IPS-NIHi11 (cell line): ENCODE measurements around the gene C2CD3.
"Not testable (repeated sequence)": the region's sequence is repeated elsewhere in the genome, so short reads cannot be mapped to it uniquely, and the experiment has no call there.

ENCODE experiments used
- DNase-seq: peaks from one replicate; pipeline ENCODE4 v3.0.0; 2012; ENCODE audit warnings: mixed read lengths, low spot score

Gene C2CD3

GRCh38 chr11:74162681-74163467 lies 7.9 kb downstream of the C2CD3 start:
- DNase-seq = no peak

DNA sequence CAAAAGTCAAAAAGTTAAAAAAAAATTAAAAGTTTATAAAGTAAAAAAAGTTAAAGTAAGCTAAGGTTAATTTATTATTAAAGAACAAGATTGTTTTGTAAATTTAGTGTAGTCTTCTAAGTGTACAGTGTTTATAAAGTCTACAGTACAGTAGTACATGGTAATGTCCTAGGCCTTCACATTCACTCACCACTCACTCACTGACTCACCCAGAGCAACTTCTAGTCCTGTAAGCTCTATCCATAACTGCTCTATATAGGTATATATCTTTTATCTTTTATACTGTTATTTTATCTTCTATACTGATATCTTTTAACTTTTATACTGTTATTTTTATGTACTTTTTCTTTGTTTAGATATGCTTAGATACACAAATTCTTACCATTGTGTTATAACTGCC lies 11.2 kb downstream of the C2CD3 start:
- no peak for DNase-seq

DNA sequence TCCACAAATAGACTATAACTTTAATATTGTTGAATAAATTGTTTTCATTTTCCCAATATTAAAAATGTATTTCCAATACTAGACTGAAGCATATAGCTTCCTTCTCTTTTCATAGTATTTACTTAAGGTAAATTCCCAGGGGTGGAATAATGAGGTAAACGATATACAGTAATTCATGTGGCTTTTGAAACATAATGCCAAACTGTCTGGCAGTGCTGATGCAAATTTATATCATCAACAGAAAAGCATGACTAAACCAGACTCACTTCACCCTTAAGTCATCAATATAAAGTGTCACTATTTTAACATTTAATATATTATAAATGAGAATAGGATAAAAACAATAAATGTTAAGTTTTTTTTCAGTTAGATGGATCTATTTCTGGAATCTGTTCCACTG lies 13.6 kb downstream of the C2CD3 start:
- no peak for DNase-seq

DNA sequence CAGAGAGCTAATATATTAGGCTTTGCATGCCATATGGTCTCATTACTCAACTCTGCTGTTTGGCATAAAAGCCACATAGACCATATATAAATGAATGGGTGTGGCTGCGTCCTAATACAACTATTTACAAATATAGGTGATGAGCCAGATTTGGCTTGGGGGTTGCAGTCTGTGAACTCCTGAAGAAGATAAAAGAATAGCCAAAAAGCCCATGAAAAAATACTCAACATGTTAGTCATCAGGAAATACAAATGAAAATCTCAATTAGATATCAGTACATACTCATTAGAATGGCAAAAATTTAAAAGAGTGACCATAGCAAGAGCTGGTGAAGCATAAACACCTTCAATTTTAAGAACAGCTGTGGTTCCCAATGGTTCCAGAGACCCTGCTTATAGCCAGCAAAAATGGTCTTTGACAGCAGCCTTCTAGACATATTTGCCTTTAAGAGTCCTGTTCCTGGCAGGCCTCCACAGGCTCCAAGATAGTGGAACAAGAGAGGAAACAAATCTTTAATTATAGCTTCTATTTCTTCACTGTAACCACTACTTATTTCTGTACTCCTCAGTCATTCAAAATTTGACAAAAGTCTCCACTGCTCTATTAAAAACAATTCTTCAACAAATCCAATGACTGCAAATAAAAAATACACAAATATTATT lies 16.1 kb downstream of the C2CD3 start:
- no peak for DNase-seq

- DNase-seq = no peak
These were observed 17.6 kb downstream of the C2CD3 start for GRCh38 chr11:74153224-74153623.

DNA sequence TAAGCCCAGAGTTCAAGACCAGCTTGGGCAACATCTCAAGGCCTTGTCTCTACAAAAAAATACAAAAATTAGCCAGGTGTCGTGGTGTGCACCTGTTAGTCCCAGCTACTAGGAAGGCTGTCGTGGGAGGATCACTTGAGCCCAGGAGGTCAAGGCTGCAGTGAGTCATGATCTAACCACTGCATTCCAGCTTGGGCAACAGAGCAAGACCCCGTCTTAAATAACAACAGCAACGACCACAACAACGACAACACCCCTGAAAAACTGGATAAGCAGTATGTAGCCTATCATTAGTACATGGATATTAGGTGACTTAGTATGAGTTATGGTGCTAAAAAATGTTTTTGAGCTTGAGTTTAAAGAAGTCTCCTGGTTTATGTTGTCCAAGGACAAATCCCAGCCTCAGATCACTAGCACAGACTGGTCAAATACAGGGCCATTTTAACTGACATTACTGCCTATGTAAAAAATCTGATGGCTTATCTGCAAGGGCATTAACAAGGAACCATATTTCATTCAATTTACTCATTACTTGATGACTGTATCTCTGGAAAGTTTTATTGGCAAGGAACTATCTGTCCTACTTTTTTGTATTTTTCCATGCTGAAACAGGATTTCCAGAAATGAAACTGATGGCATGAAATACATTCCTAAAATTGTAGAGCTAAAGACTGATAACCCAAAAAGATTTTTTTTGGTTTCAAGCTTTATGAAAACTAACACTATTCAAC lies 23.4 kb downstream of the C2CD3 start:
- DNase-seq = no peak

GRCh38 chr11:74144592-74144991 lies 26.2 kb downstream of the C2CD3 start:
- DNase-seq = no peak

DNA sequence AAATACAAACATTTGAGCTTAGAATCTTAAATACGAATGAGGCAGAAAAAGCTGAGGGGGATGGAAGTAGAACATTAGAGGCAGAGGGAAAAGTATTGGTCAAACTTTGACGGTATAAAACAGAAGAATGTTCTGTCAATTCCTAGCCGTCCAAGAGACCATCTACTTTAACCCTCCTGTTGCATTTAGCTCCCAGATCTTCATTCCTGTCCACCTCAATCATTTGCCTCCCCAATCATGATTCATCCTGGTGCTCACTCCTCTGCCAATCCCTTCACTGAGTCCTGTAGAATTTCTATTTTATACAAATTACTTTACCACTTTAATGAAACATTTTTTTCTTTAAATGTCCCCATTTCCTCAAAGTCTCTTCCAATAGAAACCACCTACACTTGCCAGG lies 28.2 kb downstream of the C2CD3 start:
- DNase-seq = no peak

- no peak for DNase-seq
These were observed 28.9 kb downstream of the C2CD3 start for GRCh38 chr11:74141908-74142307.

DNA sequence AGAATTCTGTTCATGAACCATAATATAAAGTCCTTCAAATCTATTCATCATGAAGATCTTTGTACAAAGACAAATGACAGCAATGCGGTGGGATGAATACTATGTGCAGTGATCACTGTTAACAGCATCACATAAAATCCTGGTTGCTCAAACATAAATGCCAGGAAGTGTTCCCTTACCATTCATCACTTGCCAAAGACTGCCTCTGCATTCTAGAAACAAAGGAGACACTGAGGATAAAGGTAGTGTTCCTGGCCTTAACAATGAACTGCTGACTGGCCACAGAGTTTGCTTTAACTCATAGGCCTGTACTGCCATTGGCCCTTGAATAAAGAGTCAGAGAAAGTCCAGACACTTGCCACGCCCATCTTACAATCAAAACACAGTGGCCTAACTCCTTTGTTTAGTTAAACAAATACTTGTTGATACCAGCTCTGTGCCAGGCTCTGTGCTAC lies 29.5 kb downstream of the C2CD3 start:
- peak; percentile 40 for DNase-seq

- DNase-seq = not testable (repeated sequence)
These were observed 30.8 kb downstream of the C2CD3 start for GRCh38 chr11:74139919-74140431.

- DNase-seq = no peak
These were observed 31.5 kb downstream of the C2CD3 start for GRCh38 chr11:74139151-74139918.

- peak; percentile 38 for DNase-seq
These were observed 32.2 kb downstream of the C2CD3 start for GRCh38 chr11:74138572-74138971.

DNA sequence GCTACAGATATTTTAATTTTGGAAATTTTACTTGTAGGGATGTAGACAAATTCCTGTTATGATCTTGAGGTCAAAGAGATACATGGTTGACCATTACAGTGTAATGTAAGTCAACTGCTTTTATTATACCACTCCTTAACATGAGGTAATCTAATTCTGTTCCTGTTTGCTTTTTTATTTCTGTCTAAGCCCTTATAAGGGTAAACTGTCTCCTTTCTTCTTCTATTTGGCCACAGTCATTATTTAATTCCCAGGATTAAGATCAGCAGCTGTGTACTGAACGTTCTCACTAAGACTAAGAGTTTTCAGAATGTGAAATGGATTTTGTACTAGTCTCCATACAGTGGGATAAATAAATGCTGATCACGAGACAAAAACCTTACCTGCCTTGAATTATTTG lies 32.8 kb downstream of the C2CD3 start:
- DNase-seq = no peak

DNA sequence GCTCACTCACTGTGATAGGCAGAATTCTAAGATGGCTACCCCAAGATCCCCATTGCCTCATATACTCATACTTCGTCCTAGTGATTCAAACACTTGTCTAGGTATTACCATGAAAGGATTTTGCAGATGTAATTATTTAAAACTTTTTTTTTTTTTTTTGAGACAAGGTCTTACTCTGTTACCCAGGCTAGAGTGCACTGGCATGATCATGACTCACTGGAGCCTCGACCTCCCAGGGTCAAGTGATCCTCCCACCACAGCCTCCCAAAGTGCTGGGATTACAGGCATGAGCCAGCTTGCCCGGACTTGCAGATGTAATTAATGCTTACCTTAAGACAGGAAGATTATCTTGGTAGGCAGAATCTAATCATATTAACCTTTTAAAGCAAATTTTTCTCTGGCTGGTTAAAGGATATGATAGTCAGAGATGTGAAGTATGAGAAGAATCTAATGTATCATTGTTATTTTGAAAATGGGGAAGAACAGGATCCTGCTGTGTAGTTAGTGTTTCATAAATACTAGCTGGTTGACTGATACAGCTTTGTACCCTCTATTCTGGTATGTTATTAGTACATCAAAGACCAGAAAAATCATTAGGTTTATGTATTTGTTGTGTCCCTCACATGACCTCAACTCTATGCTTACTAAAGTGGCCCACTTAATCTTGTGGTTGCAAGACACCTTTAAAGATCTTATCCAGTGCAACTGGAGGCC lies 35.5 kb downstream of the C2CD3 start:
- DNase-seq = no peak

DNA sequence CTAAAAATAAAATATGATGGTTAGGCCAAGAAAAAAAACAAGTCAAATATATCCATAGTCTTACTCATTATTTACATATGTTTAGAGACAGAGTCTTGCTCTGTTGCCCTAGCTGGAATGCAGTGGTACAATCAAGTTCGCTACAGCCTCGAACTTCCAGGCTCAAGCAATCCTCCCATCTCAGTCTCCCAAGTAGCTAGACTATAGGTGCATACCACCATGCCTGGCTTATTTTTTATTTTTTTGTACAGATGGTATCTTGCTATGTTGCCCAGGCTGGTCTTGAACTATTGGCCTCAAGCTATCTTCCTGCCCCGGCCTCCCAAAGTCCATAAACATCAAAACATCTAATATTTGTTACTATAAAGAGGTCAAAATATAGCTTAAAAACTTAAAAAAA lies 36.1 kb downstream of the C2CD3 start:
- no peak for DNase-seq

- DNase-seq = no peak
These were observed 37.4 kb downstream of the C2CD3 start for GRCh38 chr11:74133436-74133835.

DNA sequence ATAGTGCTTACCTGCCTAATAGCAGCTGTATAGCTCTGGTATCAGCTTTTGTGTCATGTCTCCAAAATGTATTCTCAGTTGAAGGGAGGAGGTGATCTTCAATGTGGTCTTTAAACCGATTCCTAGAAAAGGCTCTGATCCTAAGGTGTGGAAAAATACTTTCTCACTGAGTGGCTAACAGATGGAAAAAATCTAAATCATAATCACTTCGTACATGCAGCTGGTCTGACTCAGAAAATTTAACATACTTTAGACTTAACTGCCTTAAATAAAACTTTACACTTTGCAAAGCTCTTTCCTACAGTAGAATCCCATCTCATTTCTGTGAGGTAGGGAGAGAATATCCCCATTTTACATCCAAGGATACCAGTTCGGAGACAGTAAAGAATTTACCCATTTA lies 38.0 kb downstream of the C2CD3 start:
- no peak for DNase-seq

- not testable (repeated sequence) for DNase-seq
These were observed 41.7 kb downstream of the C2CD3 start for GRCh38 chr11:74129121-74129520.

GRCh38 chr11:74123008-74123448 lies 47.8 kb downstream of the C2CD3 start:
- no peak for DNase-seq

GRCh38 chr11:74121804-74122203 lies 49.0 kb downstream of the C2CD3 start:
- DNase-seq = no peak
